Adrenal gland (tissue), 12 donors: ENCODE measurements around the gene MAGEL2. TPM values are rescaled to one million over a fixed set of nuclear protein-coding genes. Genes with fewer than 3 reads are reported as not detected.

Experiments used
- DNase-seq, 7 donors: peaks; one replicate each; pipeline ENCODE4 v3.0.0-alpha.2; 2019 to 2020
- H3K27ac ChIP-seq, 5 donors: fragments of 200-600 bp; sonication (generic) in 4 of 5; 1 replicate in 3 of 5; 2 replicates in 2 of 5; pipeline versions ENCODE4 v1.5.1 to v1.8.0; 2016 to 2020; ENCODE audit warnings: mild to moderate bottlenecking in 1 of 5
- H3K27me3 ChIP-seq: fragments of 200-600 bp; 2 replicates; pipeline ENCODE4 v1.8.0; 2021
- H3K36me3 ChIP-seq, 2 donors: fragments of 200-600 bp; replicated peaks in 1 of 2; 1 replicate in 1 of 2; 2 replicates in 1 of 2; pipeline versions ENCODE4 v1.5.1 to v1.8.0; 2018 to 2022
- H3K4me1 ChIP-seq, 2 donors: fragments of 200-600 bp; replicated peaks in 1 of 2; 1 replicate in 1 of 2; 2 replicates in 1 of 2; pipeline versions ENCODE4 v1.5.1 to v1.8.0; 2018 to 2021
- H3K4me3 ChIP-seq, 4 donors: fragments of 200-600 bp; sonication (generic) in 3 of 4; one replicate each; pipeline ENCODE4 v1.5.1; 2016 to 2018
- H3K9me3 ChIP-seq, 3 donors: fragments of 200-600 bp; sonication (generic) in 1 of 3; replicated peaks in 1 of 3; 1 replicate in 2 of 3; 2 replicates in 1 of 3; pipeline versions ENCODE4 v1.5.1 to v1.8.0; 2016 to 2021
- POLR2A ChIP-seq, 2 donors: fragments of 450-650 bp; IDR thresholded peaks; one replicate each; pipeline ENCODE4 v1.6.1; 2017; ENCODE audit warnings: antibody characterized with exemption in 2 of 2, mild to moderate bottlenecking in 2 of 2, moderate library complexity in 1 of 2
- WGBS, 4 donors: extraction: QIAGEN DNeasy Blood & Tissue Kit in 2 of 4; methylation state at CpG; one replicate each; pipeline versions ENCODE4 v1.1.5 to v1.1.7; 2013 to 2017; 5-methylcytosine and 5-hydroxymethylcytosine counted together
- intact Hi-C, 2 donors: fragments of 100-400 bp; cut with DNase I; formaldehyde crosslinking; loops; one replicate each; pipeline versions ENCODE4 v1.14.1 to v1.15.0; 2022 to 2023
- polyA plus RNA-seq, 3 donors: library from polyadenylated mRNA; stranded (reverse); fragments of 200-250 nt in 2 of 3; fragments of 350-450 nt in 1 of 3; fragmentation: Illumina TruSeq in 1 of 3; extraction: RNeasy Lipid Tissue Mini Kit (QIAGEN cat#74804) in 1 of 3; gene quantifications; one replicate each; pipeline ENCODE4 v1.2.3, GENCODE V29; 2013 to 2014
- total RNA-seq, 9 donors: library from RNA; depleted of rRNA in 4 of 9; stranded (reverse); fragments of >200 nt in 4 of 9; fragments of 120-200 nt in 1 of 9; fragmentation: NEBNext Ultra II Directional in 1 of 9; extraction: Animal tissue kit (Norgen Biotek cat#: 25700) in 1 of 9; gene quantifications; one replicate each; pipeline versions ENCODE4 v1.1.0 to v1.2.4, GENCODE V29; 2013 to 2023
- TF ChIP-seq, protein P1 (sequence below), 6 experiments: fragments of 450-650 bp in 4 of 6; fragments of 200-600 bp in 2 of 6; sonication (generic) in 1 of 6; IDR thresholded peaks; 1 replicate in 5 of 6; 2 replicates in 1 of 6; pipeline versions ENCODE4 v1.5.1 to v1.8.0; 2016 to 2021; ENCODE audit warnings: antibody characterized with exemption in 6 of 6, mild to moderate bottlenecking in 2 of 6, moderate library complexity in 1 of 6
- donor health status: healthy with polysubstance abuse.
- donor health status: Bipolar disorder and iron deficiency.
- donor health status: DM: yes; HTN: yes; CAD: no.
- donor health status: DM: no; HTN: no; CAD: no.
- donor health status: DM: no; HTN: no; CAD: no.
- donor health status: DM: yes; HTN: yes; CAD: no.

MAGEL2 gene
- total and polyA plus RNA-seq, 12 donors: 0.12 to 16.2 (median 0.39) TPM; not detected in 2

DNA sequence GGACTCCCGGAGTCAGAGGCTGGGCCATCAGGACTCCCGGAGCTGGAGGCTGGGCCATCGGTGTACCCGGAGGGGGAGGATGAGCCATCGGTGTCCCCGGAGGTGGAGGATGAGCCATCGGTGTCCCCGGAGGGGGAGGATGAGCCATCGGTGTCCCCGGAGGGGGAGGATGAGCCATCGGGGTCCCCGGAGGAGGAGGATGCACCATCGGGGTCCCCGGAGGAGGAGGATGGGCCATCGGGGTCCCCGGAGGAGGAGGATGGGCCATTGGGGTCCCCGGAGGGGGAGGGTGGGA, 719 bp downstream of the MAGEL2 start:
- intact Hi-C loops: loop anchor here in 1 of 2 donors (5.0 kb wide), 1 partner anchor 210 kb away; no protein-coding TSS in a partner anchor
- 57 to 100% (median 71%) methylated on average over 1 to 17 of the region's 17 CpGs for WGBS, 4 donors
- TF ChIP-seq, protein P1, sequence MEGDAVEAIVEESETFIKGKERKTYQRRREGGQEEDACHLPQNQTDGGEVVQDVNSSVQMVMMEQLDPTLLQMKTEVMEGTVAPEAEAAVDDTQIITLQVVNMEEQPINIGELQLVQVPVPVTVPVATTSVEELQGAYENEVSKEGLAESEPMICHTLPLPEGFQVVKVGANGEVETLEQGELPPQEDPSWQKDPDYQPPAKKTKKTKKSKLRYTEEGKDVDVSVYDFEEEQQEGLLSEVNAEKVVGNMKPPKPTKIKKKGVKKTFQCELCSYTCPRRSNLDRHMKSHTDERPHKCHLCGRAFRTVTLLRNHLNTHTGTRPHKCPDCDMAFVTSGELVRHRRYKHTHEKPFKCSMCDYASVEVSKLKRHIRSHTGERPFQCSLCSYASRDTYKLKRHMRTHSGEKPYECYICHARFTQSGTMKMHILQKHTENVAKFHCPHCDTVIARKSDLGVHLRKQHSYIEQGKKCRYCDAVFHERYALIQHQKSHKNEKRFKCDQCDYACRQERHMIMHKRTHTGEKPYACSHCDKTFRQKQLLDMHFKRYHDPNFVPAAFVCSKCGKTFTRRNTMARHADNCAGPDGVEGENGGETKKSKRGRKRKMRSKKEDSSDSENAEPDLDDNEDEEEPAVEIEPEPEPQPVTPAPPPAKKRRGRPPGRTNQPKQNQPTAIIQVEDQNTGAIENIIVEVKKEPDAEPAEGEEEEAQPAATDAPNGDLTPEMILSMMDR (IDR thresholded peaks at IDR 0.05): no peak
- TF ChIP-seq POLR2A (IDR thresholded peaks at IDR 0.05): no peak
- no peak overlapping the region for H3K4me3 ChIP-seq
- no peaks in the 10 kb centered on the region for H3K36me3 ChIP-seq
- H3K4me1 ChIP-seq: no peaks in the 10 kb centered on the region
- DNase-seq: no peak
- H3K9me3 ChIP-seq: no peaks in the 10 kb centered on the region
- peaks cover 10% of the 10 kb centered on the region for H3K27me3 ChIP-seq
- H3K27ac ChIP-seq: no peak overlapping the region

DNA sequence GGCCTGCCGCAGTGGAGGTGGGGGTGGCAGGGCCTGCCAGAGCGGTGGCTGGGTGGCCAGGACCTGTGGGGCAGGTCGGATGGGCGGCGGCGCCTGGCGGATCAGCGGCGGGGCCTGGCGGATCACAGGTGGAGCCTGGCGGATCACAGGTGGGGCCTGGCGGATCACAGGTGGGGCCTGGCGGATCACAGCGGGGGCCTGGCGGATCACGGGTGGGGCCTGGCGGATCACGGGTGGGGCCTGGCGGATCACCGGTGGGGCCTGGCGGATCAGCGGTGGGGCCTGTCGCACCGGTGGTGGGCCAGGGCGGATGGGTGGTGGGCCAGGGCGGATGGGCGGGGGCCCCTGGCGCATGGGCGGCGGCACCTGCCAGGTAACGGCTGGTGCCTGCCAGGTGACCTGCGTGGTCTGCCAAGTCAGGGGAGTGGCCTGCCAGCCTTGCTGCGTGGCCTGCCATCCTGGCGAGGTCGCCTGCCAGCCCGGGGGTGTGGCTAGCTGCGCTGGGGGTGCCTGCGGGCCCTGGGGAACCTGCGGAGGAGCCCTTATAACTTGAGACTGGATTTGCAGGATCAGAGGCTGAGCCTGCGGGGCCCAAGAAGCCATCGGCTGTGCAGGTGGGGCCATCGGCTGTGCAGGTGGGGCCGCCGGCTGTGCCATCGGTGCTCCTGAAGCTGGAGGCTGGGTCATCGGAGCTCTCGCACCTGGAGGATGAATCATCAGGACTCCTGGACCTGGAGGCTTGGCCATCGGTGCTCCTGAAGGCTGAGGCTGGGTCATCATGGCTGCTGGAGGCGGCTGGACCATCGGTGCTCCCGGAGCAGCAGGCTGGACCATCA, 1.3 kb downstream of the MAGEL2 start:
- 79 to 92% (median 86%) methylated on average over 12 to 51 of the region's 51 CpGs for WGBS, 4 donors
- DNase-seq: no peak
- peaks cover 10% of the 10 kb centered on the region for H3K27me3 ChIP-seq

DNA sequence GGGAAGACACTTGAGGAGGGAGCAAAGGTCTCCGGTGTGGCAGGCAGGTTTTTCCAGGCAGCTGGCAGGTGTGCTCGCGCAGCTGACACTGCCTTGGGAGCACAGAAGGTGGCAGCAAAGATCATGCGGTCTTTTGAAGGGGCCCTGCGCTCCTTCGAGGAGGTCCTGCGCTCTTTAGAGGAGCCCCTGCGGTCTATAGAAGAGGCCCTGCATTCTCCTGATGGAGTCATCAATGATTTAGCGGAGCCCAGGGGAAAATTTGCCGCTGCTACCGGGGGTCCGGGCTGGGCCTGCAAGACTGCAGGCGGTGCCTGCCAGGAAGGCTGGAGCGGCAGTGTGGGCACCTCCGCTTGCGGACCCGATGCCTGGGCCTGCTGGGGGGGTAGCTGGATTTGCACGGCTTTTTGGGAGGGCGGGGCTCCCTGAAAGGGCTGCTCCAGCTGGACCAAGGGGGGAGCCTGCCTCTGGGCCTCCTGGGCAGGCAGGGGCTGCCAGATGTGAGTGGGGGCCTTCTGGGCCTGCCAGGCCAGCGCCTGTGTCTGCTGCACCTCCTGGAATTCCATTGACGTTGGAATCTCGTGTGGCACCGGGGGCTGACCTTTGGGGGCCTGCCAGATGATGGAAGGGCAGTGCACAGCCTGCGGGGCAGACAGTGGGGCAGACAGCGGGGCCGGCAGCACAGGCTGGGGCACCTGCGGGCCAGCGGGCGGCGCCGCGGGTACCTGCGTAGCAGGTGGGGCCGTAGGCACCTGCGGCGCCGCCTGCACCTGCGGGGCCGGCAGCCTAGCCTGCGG, 2.1 kb downstream of the MAGEL2 start:
- Histone ChIP-seq H3K27me3 (peaks cover 10% of the 10 kb centered on the region), H3K36me3 (no peaks in the 10 kb centered on the region), H3K27ac (no peak overlapping the region), H3K9me3 (no peaks in the 10 kb centered on the region), H3K4me3 (no peak overlapping the region), H3K4me1 (no peaks in the 10 kb centered on the region)
- 82 to 95% (median 86%) methylated on average over 8 to 40 of the region's 40 CpGs for WGBS, 4 donors
- no peak for DNase-seq
- TF ChIP-seq, protein P1 (IDR thresholded peaks at IDR 0.05): no peak
- TF ChIP-seq POLR2A (IDR thresholded peaks at IDR 0.05): no peak
- intact Hi-C loops: loop anchor here in 1 of 2 donors (5.0 kb wide), 1 partner anchor 212 kb away; no protein-coding TSS in a partner anchor

More for the DNA sequence above, 1.3 kb downstream of the MAGEL2 start:
- Histone ChIP-seq H3K4me1 (no peaks in the 10 kb centered on the region), H3K27ac (no peak overlapping the region), H3K4me3 (no peak overlapping the region), H3K36me3 (no peaks in the 10 kb centered on the region), H3K9me3 (no peaks in the 10 kb centered on the region)
- intact Hi-C loops: loop anchor here in 1 of 2 donors (5.0 kb wide), 1 partner anchor 211 kb away; no protein-coding TSS in a partner anchor
- TF ChIP-seq POLR2A (IDR thresholded peaks at IDR 0.05): no peak
- TF ChIP-seq, protein P1 (IDR thresholded peaks at IDR 0.05): no peak

DNA sequence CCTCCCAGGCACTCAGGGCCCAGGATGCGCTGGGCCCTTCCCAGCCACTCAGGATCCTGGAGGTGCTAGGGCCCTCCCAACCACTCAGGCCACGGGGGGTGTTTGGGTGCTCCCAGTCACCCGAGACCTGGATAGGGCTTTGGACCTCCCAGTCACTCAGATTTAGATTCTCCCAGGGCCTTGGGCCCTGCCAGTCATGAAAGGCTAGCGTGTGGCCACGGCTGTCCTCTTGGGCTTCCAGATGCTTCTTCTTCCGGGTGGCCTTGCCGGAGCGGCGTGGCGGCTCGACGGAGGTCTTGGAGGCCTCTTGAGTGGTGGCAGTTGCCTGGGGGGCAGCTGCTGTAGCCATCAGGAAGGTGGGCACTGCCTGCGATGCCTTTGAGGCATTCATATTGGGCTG, 2.8 kb downstream of the MAGEL2 start:
- intact Hi-C loops: loop anchor here (5.0 kb wide), 1 partner anchor 212 kb away; no protein-coding TSS in a partner anchor
- Histone ChIP-seq H3K4me3 (no peak overlapping the region), H3K27ac (no peak overlapping the region), H3K4me1 (no peaks in the 10 kb centered on the region), H3K36me3 (no peaks in the 10 kb centered on the region), H3K27me3 (peaks cover 10% of the 10 kb centered on the region), H3K9me3 (no peaks in the 10 kb centered on the region)
- no peak for DNase-seq
- TF ChIP-seq, protein P1 (IDR thresholded peaks at IDR 0.05): no peak
- TF ChIP-seq POLR2A (IDR thresholded peaks at IDR 0.05): no peak
- WGBS, 4 donors: 87 to 92% (median 88%) methylated on average over 11 to 13 of the region's 13 CpGs
